Stimulated activated CD8-positive, alpha-beta memory T cell treated with anti-CD3 and anti-CD28 coated beads, Interleukin-4, amount 100 ng/mL, for 48 hours (primary cell): ENCODE results near the gene KIAA0753.

Source experiments
- DNase-seq: peaks from one replicate; pipeline ENCODE4 v3.0.0-alpha.2; 2020

The KIAA0753 gene

GRCh38 chr17:6639586-6640535 lies 650 bp downstream of the KIAA0753 start:
- DNase-seq = peak; percentile 55

- DNase-seq = no peak
These were observed 1.4 kb downstream of the KIAA0753 start for GRCh38 chr17:6639014-6639585.

GRCh38 chr17:6638046-6638908 lies 2.2 kb downstream of the KIAA0753 start:
- DNase-seq = no peak

- DNase-seq = no peak
These were observed 3.1 kb downstream of the KIAA0753 start for GRCh38 chr17:6637458-6637840.

- no peak for DNase-seq
These were observed 3.7 kb downstream of the KIAA0753 start for GRCh38 chr17:6636616-6637457.

GRCh38 chr17:6636105-6636504 lies 4.4 kb downstream of the KIAA0753 start:
- DNase-seq = no peak

GRCh38 chr17:6633263-6633662 lies 7.2 kb downstream of the KIAA0753 start:
- DNase-seq = no peak

GRCh38 chr17:6632530-6632929 lies 8.0 kb downstream of the KIAA0753 start:
- DNase-seq = no peak

GRCh38 chr17:6630390-6630789 lies 10.1 kb downstream of the KIAA0753 start:
- DNase-seq = no peak

- no peak for DNase-seq
These were observed 13.5 kb downstream of the KIAA0753 start for GRCh38 chr17:6627019-6627418.

GRCh38 chr17:6626616-6627015 lies 13.9 kb downstream of the KIAA0753 start:
- no peak for DNase-seq

GRCh38 chr17:6623941-6624340 lies 16.6 kb downstream of the KIAA0753 start:
- DNase-seq = no peak

- no peak for DNase-seq
These were observed 29.3 kb downstream of the KIAA0753 start for GRCh38 chr17:6611231-6611630.

GRCh38 chr17:6610011-6610410 lies 30.5 kb downstream of the KIAA0753 start:
- no peak for DNase-seq

GRCh38 chr17:6608321-6608720 lies 32.2 kb downstream of the KIAA0753 start:
- DNase-seq = no peak

- no peak for DNase-seq
These were observed 35.4 kb downstream of the KIAA0753 start for GRCh38 chr17:6605142-6605541.

GRCh38 chr17:6603744-6604325 lies 36.7 kb downstream of the KIAA0753 start:
- no peak for DNase-seq

GRCh38 chr17:6602141-6602540 lies 38.4 kb downstream of the KIAA0753 start:
- no peak for DNase-seq

- DNase-seq = no peak
These were observed 41.1 kb downstream of the KIAA0753 start for GRCh38 chr17:6599364-6599763.

- no peak for DNase-seq
These were observed 42.8 kb downstream of the KIAA0753 start for GRCh38 chr17:6597727-6598126.

- DNase-seq = no peak
These were observed 43.6 kb downstream of the KIAA0753 start for GRCh38 chr17:6596941-6597340.

GRCh38 chr17:6596511-6596910 lies 44.0 kb downstream of the KIAA0753 start:
- DNase-seq = no peak
